Stimulated activated CD8-positive, alpha-beta memory T cell treated with anti-CD3 and anti-CD28 coated beads, Interleukin-12 subunit alpha, Interleukin-12 subunit beta, amount 100 ng/mL, for 4 hours (primary cell): ENCODE measurements around the gene C19orf44.

Source experiments
- DNase-seq: peaks from one replicate; pipeline ENCODE4 v3.0.0-alpha.2; 2020; ENCODE audit warnings: low read depth

The C19orf44 gene

DNA sequence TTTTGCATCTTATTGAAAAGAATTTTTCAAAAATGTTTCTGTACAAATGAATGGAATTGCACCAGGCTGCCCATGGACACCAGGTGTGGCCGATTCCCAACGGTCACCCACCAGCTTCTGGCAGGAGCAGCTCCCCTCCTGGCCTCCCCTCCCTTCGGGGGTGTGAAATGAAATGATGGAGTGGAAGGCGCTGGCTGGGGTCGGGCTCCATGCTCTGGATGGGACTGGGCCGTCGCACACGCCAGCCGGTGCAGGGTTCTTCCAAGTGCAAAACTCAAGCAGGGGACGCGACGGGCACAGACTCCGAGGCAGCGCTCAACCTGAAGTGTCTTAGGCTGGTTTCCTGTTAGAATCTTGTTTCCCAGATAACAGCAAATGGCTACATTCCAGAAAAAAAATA lies 21.9 kb downstream of the C19orf44 start:
- no peak for DNase-seq

DNA sequence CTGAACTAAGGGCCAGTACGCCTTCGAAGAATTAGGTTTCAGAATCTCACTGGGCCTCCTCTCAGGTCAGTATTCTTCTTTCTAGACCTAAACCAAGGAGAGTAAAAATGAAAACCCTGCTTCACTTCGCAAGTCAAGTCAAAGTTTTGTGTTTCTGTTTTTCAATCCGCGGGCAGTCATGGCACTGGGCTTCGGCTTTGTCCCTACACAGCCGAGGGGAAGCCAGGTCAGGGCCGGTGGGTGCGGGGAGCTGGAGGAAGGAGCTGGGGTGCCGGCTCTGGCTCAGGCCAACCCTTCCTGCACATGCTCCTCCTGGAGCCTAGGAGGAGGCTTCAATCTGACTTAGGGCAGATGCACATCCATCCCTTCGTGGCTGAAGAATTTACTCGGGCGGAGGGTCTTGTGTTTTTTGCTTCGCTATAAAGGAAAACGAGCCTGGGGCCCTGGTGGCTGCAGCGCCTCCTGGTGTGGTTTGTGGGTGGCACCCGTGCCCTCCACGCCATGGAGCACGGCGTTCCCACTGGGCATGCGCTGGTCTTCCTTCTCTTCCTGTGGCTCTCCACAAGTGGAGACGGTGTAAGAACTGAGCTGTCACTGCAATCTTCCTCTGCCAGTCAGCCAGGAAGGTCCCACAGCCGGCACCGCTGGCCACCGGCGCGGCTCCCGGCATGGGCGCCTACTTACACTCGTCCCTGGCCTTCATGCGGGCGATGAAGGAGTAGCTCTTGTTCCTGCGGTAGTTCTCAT lies 22.5 kb downstream of the C19orf44 start:
- DNase-seq = no peak

DNA sequence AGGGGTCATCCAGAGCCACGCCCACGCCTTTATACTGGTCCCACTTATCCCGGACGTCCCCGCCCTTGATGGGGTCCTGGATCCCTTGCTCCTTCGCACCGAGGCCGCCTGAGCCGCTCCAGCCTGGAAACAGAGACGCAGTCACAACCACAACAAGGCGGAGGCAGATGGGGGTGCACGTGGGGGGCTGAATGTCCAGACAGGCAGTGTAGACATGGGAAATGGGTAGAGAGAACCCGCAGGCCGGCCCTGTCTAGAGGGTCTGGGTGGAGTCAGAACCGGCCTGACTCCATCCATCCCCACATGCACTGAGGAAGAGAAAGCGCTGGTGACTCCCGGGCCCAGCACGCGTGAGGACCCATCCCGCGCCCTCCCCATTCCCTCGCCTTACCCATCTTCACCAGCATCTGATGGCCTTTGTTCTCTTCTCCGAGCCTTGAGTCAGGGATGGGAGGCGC lies 23.1 kb downstream of the C19orf44 start:
- DNase-seq = no peak

DNA sequence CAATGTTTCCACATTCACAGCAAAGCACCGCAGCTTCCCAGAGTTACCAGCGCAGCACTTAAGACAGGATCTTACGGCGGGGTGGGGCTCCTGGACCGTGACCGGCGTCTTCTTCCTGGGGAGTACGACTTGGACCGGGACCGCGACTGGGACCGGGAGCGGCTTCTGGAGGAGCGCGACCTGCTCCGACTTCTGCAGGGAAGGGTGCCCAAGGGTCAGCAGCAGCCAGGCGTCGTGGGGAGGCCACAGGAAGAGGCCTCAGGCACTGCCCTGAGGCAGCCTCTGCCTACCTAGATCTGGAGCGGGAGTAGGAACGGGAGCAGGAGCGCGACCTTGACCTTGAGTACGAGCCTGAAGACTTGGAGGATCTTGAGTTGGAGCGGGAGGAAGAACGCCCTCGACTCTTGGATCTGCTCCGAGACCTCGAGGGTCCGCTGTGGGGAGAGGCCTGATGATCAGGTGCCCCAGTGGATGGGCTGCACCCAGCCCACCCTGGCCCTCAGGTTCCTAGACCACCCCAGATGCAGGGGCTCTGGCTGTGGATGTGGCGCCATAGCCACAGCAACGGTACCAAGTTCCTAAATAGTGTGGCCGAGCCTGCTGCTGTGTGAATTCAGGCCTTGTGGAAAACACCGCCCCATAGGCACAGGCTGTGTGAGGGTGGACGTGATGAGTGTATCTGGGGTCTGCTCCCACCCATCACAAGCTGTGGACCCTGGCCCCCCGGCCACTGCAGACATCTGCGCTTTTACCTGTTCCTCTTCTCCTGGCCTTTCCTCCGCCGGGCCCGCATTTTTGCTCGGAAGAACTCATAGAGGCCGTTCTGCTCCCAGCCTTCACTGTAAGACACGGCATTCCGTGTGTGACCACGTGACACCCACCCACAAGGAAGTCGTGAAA lies 24.1 kb downstream of the C19orf44 start:
- no peak for DNase-seq

DNA sequence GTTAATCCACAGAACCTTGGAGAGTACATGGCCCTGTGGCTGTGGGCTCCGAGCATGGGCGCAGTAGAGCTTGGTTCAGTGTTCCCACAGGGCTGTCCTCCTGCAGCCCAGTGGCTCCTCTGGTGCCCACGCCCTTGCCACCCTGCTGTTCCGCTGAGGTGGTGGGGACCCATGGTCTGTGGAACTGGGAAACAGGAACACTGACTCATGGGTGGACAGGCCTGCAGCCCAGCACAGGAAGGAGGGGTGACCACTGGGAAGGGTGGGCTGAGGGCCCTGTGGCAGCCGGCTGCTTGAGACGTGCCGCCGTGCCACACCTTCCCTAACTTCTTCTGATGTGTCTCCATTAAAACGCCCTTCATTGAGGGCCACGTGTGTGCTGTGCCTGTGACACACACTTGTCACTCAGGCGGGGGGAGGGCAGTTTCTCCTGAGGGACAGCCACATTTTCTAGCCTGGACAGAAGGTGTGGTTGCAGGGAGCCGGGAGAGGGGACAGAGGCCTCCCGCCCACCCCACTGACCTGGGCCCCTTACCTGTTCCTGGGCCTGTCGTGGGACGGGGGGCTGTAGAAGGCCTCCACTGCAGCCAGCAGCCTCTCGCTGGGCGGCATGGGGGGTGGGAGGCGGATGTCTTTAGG lies 24.9 kb downstream of the C19orf44 start:
- no peak for DNase-seq

DNA sequence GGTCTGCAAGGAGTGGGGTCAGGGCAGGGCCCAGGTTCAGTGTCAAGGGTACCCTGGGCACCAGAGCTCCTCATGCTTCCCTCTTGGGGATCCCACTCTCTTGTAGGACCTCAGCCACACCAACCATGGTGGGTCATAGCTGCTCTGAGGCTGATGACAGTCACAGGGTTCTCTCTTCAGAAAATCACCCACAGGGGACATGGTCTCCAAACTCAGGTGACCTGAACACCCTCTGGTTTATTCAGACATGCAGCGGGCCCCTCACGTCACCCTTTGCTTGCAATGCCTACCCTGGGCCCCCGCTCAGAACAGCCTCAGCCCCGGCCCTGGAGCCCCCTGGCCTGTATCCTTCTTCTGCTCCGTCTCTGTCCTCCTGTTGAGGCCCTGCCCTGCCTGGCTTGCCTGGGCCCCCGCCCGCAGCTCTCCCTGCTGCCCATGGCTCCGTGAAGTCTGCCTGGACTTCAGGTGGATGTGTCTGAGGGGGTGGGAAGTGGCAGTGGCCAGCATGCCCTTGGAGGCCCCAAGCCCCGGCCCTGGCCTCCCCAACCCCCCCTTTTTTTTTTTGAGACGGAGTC lies 25.6 kb downstream of the C19orf44 start:
- no peak for DNase-seq

DNA sequence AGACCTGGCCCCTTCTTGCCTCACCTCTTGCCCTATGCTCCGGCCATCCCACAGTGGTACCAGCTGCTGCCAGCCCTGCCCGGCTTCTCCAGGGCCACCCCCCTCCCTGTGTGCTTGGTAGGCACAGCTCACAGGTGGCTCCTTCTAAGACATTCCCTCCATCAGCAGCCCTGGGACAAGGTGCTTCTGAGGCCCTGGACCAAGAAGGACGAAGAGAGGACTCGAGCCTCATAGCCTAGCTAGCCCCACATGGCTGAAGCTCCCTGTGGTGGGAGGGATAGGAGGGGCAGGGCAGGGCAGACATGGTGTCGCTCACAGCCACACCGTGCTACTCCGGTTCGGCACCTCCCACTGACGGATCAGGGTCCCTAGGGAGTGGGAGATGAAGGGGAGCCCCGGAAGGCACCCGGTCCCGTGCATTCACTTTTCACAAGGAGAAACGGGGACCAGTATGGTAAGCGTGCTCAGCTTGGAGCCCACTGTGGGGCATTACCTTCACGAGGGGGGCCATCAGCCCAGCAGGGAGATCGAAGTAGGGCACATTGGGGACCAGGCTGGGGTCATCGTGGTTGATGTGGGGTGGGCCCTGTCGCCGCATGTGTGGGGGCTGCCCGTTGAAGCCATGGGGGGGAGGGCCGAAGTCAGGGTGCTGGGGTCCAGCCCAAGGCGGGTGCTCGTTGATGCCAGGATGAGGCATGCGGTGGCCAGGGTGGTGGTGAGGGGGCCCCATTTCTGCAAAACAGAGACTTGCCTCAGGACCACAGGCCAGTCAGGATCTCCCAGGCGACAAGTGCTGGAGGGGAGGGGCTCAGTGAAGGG lies 26.6 kb downstream of the C19orf44 start:
- no peak for DNase-seq

DNA sequence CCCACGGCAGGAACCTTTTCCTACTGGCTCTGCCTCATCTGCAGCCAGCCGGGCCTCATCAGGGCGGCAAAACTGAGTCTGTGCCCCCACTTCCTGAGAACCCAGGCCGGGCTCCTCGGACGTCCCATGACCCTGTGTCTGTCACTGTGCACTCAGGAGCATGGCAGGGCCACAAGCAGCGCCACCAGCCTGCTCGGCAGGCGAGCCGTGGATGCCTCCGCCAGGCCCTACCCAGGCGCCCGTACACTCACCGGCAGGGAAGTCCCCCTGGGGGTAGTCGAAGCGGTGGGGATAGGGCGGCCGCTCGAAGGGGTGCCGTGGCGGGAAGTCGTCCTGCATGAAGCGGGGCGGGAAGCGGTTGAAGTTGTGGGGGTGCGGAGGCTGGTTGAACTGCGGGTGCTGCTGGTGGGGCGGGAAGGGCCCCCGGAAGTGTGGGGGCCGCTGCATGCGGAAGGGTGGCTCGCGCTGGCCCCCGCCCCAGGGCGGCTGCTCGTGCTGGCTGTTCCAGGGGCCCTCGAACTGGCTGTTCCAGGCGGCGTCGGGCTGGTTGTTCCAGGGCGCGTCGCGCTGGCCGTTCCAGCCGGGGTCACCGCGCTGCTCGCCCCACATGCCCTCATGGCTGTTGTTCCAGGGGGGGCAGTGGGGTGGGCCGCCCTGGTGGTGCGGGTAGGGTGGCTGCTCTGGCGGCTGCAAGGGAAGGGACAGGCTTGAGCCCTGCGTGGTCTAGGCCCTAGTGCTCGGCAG lies 29.0 kb downstream of the C19orf44 start:
- no peak for DNase-seq

DNA sequence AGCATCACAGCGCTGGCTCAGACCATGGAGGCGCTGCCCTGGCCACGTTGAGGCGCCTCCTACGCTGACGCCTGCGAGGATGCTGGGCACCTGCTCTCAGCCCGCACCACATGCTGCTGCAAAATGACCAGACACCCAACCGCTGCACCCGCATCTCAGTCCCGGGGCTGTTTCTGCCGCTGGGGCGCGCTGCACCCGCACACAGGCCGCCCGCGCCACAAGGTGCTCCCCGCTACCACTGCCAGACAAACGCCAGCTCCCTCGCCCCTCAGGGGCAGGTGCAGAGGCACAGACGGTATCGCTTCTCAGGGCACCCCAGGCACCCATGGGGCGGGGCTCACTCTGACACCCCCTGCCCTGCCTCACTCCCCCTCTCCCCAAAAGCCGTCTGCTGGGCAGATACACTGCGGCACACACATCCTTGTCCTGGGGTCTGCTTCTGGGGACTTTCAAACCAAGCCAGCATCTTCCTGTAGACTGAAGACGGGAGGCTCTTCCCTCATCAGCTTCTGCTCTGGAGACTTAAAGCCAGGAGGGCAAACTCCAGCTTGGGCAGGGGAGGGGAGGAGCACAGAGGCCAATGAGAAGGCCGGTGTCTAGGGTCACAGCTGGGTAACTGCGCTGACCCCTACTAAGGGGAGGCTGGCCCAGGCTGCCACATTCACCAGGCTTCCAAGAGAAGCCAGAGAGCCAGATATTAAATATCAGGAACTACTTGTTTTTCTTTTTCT lies 29.7 kb downstream of the C19orf44 start:
- no peak for DNase-seq

DNA sequence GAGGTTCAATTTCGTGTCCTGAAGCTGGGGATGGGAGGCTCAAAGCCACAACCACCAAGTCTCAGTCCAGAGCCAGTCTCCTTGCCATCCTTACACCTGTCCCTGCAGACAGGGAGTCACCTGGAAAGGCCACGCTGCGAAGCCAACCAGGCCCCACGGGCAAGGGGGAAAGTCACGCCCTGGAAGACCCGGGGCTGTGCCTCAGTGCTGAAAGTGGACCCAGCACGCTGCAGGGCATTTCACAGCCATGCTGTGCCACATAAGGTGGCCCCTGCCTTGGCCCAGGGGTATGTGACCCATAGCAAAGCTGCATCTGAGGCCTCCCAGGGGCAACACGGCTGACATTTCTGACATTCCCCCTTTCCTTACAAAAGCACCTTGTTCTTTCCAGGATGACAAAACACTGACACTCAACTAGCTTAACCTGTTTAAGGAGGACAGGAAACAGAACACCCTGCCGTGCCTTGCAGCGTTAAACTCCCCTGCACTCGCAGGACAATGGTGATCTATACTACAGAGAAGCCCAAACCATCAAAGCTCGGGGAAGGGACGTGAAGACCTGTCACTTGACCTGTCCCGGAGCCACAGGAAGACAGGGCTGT lies 31.2 kb downstream of the C19orf44 start:
- no peak for DNase-seq

DNA sequence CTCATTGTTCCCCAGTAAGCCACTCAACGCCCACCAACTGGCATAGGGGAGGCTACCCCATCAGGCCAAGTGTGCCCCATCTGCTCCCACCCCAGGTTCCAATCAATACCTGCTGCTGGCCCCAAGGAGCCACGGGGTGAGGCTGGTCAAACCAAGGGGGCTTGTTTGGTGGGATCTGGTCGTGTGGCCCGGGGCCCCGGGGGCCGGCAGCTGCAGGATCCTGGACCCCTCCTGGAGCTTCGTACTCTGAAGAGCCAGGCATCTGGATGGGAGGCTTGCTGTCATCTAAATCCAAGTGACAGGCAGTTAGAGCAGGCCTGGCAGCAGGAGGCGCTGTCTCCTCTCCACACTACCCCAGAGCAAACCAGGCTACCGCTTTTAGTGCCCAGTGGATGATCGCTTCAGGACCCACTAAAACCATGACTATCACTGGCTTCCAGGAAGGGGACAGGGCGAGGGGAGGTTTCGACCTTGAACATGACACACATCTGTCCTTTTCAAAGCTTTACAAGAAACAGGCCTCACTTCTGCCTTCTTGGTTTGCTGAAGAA lies 31.9 kb downstream of the C19orf44 start:
- no peak for DNase-seq

DNA sequence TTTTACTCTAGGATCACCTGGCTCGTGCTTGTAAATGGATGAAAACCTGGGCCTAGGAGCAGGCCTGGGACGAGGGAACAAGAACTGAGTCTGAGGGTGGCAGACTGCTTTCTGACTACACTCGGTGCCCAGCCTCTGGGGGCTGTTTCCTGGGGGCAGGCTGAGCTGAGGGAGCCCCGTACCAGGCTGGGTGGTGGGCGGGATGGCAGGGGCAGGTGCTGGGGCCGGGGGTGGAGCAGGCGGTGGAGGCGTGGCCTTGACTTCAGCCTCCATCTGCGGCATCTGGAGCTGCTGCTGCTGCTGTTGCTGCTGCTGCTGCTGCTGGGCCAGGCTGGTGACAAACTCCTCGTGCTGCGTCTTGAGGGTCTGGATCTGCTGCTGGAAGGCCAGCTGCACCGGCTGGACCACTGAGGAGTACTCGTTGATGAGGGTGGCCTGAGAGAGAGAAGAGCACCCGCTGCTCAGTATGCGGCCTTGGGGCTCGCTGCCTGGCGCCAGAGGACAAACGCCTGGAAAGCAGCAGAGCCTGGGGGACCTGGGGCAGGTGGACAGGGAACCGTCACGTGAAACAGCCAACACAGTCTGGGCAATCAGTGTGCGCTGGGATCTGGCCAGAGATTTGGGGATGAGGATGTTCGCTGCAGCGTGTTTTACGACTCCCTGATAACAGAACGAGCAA lies 33.4 kb downstream of the C19orf44 start:
- no peak for DNase-seq

DNA sequence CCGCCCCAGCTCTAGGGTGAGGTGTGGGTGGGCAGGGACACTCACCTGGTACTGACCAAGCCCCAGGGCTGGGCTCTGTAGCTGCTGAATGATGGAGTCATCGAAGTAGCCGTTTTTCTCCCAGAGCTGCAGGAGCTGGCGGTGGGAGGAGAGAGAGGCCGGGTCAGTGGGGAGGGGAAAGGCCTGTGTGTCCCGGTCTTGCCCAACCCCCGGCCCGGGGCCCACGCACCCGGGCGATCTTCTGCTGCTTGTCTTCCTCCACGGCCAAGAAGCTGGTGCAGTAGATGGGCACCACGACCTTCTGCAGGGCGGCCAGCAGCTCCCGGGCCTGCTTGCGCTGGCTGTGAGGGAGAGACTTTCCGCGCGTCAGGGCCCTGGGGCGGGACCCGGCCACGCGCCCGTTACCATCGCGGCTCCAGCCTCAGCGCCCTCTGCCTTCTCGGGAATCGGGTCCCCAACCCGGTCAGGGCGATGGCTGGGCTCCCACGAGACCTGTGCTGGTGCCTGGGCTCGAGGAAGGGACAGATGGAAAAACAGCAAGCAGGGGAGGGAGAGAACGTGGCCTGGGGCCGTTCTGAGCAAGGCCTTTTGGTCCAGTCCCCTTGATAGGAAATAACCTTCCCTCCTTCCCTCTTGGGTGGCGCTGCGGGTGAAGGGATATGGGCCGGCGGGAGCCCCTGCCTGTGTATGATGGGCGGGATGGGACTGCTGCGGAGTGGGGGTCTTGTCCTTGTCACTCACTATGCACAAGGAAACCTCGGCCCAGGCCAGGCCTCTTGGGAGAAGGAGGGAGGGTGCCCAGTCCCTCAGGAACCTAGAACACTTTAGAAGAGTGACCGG lies 34.6 kb downstream of the C19orf44 start:
- DNase-seq = no peak

DNA sequence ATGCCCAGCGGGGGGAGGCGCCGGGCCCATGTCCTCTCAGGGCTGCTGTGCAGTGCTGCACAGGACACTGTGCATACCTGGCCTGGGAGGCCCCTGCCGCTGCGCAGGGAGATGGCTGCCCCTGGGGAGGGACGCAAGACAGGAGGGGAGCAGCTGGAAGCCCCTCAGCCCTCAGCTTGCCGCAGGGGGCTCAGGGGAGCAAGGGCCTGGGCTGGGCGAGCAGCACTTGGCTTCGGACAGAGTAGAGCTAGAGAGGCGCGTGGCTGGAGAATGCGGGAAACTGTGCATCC lies 35.1 kb downstream of the C19orf44 start:
- no peak for DNase-seq

DNA sequence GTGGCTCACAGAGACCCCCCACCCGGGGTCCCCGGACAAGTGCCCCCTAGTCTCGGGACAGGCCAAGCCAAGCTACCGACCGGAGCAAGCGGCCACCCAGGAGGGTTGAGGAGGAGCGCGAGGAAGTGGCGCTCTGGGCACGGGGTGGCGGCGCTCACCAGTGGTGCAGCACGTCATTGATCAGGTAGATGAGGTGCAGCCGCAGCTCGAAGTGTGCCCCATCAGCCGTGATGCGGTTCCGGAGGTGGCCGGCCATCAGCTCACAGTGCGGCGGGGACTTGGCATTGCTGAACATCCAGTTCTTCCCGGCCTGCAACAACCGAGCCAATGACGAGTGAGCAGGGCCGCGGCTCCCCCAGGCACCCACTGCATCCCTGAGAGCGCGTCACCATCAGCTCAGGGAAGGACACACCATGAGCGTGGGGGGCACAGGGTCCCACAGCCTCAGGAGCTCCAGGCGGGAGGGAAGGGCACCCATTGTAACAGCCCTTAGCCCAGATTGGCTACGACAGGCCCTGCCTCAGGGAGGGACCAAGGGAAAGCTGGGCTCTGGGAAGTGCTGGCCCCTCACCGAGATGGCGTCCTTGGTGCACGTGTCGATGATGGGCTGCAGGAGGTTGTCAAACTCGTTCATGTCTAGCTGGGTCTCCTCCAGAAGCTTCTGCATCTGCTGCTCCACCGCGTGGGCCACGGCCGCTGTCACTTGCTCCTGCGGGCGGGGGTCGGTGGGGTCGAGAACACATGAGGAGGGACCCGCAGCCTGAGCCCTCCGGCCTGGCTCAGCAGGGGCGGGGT lies 36.4 kb downstream of the C19orf44 start:
- no peak for DNase-seq

DNA sequence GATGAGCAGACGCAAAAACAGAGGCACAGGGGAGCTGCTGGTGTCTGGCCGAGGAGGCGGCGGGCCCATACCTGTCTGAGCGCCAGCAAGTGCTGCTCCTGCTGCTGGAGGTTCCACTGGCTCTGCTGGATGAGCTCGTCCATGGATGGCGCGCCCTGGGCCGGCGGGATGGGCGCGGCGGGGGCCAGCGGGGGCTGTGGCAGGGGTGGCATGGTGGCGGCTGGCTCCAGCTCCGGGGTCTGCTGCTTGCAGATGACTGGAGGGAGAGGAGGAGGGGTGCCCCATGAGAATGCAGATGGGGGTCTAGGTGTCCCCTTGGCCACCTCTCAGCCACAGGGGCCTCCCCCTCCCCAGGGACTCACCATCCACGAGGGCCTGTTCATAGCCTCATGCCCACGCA lies 39.2 kb downstream of the C19orf44 start:
- DNase-seq = no peak

DNA sequence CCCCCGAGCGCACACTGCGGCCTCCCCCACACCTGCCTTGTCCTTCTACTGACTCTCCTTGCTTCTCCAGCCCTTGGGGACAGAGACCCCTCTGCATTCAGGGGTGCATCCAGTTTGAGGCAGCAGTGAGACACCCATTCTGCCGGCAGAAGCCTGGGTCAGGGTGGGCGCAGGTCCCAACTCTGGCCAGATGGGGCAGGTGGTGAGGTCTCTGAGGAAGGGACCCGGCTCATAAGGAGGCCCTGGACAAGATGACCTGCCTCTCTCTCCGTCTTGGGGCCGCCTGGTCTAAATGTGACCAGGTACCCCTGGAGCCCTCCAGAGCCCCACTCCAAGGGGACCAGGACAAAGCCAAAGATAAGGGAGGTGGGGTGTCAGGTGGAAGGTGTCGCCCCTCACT lies 39.9 kb downstream of the C19orf44 start:
- DNase-seq = no peak
